Sigmoid colon (tissue), 7 donors: Measurements from ENCODE around the gene SORCS2. TPM values are rescaled to one million over a fixed set of nuclear protein-coding genes. Genes with fewer than 3 reads are reported as not detected.
"Not testable (repeated sequence)": the region's sequence is repeated elsewhere in the genome, so short reads cannot be mapped to it uniquely, and the experiment has no call there.

Experiments used
- DNase-seq: peaks from one replicate; pipeline ENCODE4 v3.0.0-alpha.2; 2019
- H3K27ac ChIP-seq, 4 donors: fragments of 200-600 bp; sonication (generic); one replicate each; pipeline ENCODE4 v1.5.1; 2016 to 2019; ENCODE audit warnings: mild to moderate bottlenecking in 1 of 4
- H3K27me3 ChIP-seq, 3 donors: fragments of 200-600 bp; sonication (generic); one replicate each; pipeline ENCODE4 v1.5.1; 2019; ENCODE audit warnings: mild to moderate bottlenecking in 1 of 3
- H3K36me3 ChIP-seq, 4 donors: fragments of 200-600 bp; sonication (generic); one replicate each; pipeline ENCODE4 v1.5.1; 2016 to 2019
- H3K4me1 ChIP-seq, 4 donors: fragments of 200-600 bp; sonication (generic); one replicate each; pipeline ENCODE4 v1.5.1; 2017 to 2019
- H3K4me3 ChIP-seq, 4 donors: fragments of 200-600 bp; sonication (generic); one replicate each; pipeline ENCODE4 v1.5.1; 2017 to 2019; ENCODE audit warnings: mild to moderate bottlenecking in 2 of 4, moderate library complexity in 1 of 4
- H3K9me3 ChIP-seq, 4 donors: fragments of 200-600 bp in 3 of 4; sonication (generic) in 3 of 4; one replicate each; pipeline versions ENCODE4 v1.5.1 to v1.6.1; 2013 to 2019
- EP300 ChIP-seq, 4 donors: sonication (generic); formaldehyde crosslinking; IDR thresholded peaks; one replicate each; pipeline ENCODE4 v1.6.1; 2017; ENCODE audit warnings: antibody characterized with exemption in 4 of 4
- POLR2A ChIP-seq, 2 donors: fragments of 450-650 bp; IDR thresholded peaks; one replicate each; pipeline ENCODE4 v1.6.1; 2016; ENCODE audit warnings: antibody characterized with exemption in 2 of 2, mild to moderate bottlenecking in 2 of 2, moderate library complexity in 2 of 2
- POLR2AphosphoS5 ChIP-seq, 4 donors: sonication (generic); formaldehyde crosslinking; IDR thresholded peaks; one replicate each; pipeline ENCODE4 v1.6.1; 2017; ENCODE audit warnings: antibody characterized with exemption in 4 of 4
- WGBS, 2 donors: extraction: QIAGEN DNeasy Blood & Tissue Kit; methylation state at CpG; one replicate each; pipeline ENCODE4 v1.1.7; 2013; 5-methylcytosine and 5-hydroxymethylcytosine counted together
- intact Hi-C: fragments of 100-400 bp; cut with DNase I; formaldehyde crosslinking; loops from one replicate; pipeline ENCODE4 v1.15.1; 2023
- polyA plus RNA-seq, 3 donors: library from polyadenylated mRNA; stranded (reverse); fragments of 200-250 nt; gene quantifications; one replicate each; pipeline ENCODE4 v1.2.3, GENCODE V29; 2013
- total RNA-seq, 4 donors: library from RNA; depleted of rRNA; stranded (reverse); fragments of >200 nt; gene quantifications; one replicate each; pipeline ENCODE4 v1.1.0, GENCODE V29; 2016
- TF ChIP-seq, protein P1 (sequence below), 4 experiments: fragments of 450-650 bp in 3 of 4; fragments of 200-600 bp in 1 of 4; IDR thresholded peaks; one replicate each; pipeline ENCODE4 v1.5.1; 2016 to 2019; ENCODE audit warnings: antibody characterized with exemption in 4 of 4, mild to moderate bottlenecking in 3 of 4, moderate library complexity in 2 of 4
- donor health status: healthy with polysubstance abuse.
- donor health status: Bipolar disorder and iron deficiency.
- donor health status: healthy.

Gene SORCS2
- total and polyA plus RNA-seq, 7 donors = 1.8 to 6.4 (median 3.9) TPM; not detected in 2

DNA sequence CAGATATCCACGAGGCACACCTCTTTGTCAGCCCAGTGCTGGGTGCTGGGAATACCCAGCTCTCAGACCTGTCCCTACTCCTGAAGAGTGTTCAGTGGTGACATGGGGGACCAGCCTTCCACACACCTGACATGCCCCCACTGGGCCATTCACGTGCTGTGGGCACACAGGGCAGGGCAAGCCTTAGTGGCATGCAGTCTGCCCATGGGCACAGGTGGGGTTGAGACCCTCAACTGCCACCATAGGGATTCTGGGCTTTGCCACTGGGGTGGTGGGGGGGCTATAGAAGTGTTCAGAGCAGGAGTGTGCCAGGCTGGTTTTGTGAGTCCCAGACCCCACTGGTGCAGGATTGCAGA is 259.1 kb downstream of the SORCS2 start:
- intact Hi-C loops = no loop called here
- Histone ChIP-seq H3K4me1 (no peaks in the 10 kb centered on the region), H3K27me3 (no peaks in the 10 kb centered on the region), H3K9me3 (no peaks in the 10 kb centered on the region), H3K27ac (no peak overlapping the region), H3K4me3 (no peak overlapping the region), H3K36me3 (no peaks in the 10 kb centered on the region)
- DNase-seq = no peak
- no peak for TF ChIP-seq EP300 (IDR thresholded peaks at IDR 0.05)
- TF ChIP-seq POLR2AphosphoS5 (IDR thresholded peaks at IDR 0.05) = no peak
- 29 to 66% methylated on average over 2 of the region's 2 CpGs for WGBS, 2 donors

DNA sequence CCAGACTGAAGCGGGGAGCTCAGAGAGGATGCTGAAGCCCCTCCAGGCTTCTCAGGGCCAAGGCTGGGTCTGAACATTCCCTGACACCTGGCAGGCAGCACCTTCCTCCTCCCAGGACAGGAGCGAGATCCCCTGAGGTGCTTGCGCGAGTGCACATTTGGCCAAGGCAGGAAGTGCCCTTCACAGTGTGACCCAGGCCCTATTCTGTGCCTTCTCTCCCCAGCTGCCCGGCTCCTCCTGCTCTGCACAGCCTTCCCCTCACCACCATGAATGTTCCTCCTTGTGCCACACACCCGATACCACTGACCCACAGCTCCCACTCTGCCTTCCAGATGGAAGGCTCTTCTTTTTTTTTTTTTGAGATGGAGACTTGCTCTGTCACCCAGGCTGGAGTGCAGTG is 259.5 kb downstream of the SORCS2 start:
- Histone ChIP-seq H3K4me1 (no peaks in the 10 kb centered on the region), H3K9me3 (no peaks in the 10 kb centered on the region), H3K27ac (no peak overlapping the region), H3K4me3 (no peak overlapping the region), H3K36me3 (no peaks in the 10 kb centered on the region), H3K27me3 (no peaks in the 10 kb centered on the region)
- DNase-seq = no peak
- intact Hi-C loops = no loop called here
- TF ChIP-seq, protein P1, sequence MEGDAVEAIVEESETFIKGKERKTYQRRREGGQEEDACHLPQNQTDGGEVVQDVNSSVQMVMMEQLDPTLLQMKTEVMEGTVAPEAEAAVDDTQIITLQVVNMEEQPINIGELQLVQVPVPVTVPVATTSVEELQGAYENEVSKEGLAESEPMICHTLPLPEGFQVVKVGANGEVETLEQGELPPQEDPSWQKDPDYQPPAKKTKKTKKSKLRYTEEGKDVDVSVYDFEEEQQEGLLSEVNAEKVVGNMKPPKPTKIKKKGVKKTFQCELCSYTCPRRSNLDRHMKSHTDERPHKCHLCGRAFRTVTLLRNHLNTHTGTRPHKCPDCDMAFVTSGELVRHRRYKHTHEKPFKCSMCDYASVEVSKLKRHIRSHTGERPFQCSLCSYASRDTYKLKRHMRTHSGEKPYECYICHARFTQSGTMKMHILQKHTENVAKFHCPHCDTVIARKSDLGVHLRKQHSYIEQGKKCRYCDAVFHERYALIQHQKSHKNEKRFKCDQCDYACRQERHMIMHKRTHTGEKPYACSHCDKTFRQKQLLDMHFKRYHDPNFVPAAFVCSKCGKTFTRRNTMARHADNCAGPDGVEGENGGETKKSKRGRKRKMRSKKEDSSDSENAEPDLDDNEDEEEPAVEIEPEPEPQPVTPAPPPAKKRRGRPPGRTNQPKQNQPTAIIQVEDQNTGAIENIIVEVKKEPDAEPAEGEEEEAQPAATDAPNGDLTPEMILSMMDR (IDR thresholded peaks at IDR 0.05) = no peak
- TF ChIP-seq POLR2A (IDR thresholded peaks at IDR 0.05) (no peak), POLR2AphosphoS5 (IDR thresholded peaks at IDR 0.05) (no peak)
- WGBS, 2 donors = 79% methylated on average over 6 of the region's 6 CpGs

DNA sequence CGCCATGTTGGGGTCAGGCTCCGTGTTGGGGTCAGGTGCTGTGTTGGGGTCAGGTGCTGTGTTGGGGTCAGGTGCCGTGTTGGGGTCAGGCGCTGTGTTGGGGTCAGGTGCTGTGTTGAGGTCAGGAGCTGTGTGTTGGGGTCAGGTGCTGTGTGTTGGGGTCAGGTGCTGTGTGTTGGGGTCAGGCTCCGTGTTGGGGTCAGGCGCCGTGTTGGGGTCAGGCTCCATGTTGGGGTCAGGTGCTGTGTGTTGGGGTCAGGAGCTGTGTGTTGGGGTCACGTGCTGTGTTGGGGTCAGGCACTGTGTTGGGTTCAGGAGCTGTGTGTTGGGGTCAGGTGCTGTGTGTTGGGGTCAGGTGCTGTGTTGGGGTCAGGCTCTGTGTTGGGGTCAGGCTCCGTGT is 260.5 kb downstream of the SORCS2 start:
- DNase-seq, H3K27me3 ChIP-seq, intact Hi-C loops, H3K4me1 ChIP-seq, H3K36me3 ChIP-seq, H3K4me3 ChIP-seq, H3K9me3 ChIP-seq, H3K27ac ChIP-seq: not testable (repeated sequence)
- 88 to 95% methylated on average over 9 of the region's 9 CpGs for WGBS, 2 donors

GRCh38 chr4:7457201-7458065 is 265.1 kb downstream of the SORCS2 start:
- Histone ChIP-seq H3K36me3 (no peaks in the 10 kb centered on the region), H3K4me3 (no peak overlapping the region), H3K4me1 (peaks cover 0 to 4% (median under 1%) of the 10 kb centered on the region in 4 donors), H3K27ac (no peak overlapping the region), H3K27me3 (no peaks in the 10 kb centered on the region), H3K9me3 (no peaks in the 10 kb centered on the region)
- 82 to 83% methylated on average over 16 of the region's 16 CpGs for WGBS, 2 donors
- intact Hi-C loops = no loop called here
- TF ChIP-seq EP300 (IDR thresholded peaks at IDR 0.05) (no peak), POLR2A (IDR thresholded peaks at IDR 0.05) (no peak), POLR2AphosphoS5 (IDR thresholded peaks at IDR 0.05) (no peak)
- TF ChIP-seq, protein P1 (IDR thresholded peaks at IDR 0.05) = no peak
- no peak for DNase-seq

GRCh38 chr4:7458066-7458425 is 265.7 kb downstream of the SORCS2 start:
- H3K36me3 ChIP-seq = no peaks in the 10 kb centered on the region
- H3K4me1 ChIP-seq = peaks cover 0 to 10% (median 4%) of the 10 kb centered on the region in 4 donors
- no peak for DNase-seq
- H3K27ac ChIP-seq = no peak overlapping the region
- intact Hi-C loops = no loop called here
- 60 to 80% methylated on average over 9 of the region's 9 CpGs for WGBS, 2 donors
- TF ChIP-seq, protein P1 (IDR thresholded peaks at IDR 0.05) = no peak
- no peak for TF ChIP-seq EP300 (IDR thresholded peaks at IDR 0.05)
- no peak for TF ChIP-seq POLR2AphosphoS5 (IDR thresholded peaks at IDR 0.05)
- H3K27me3 ChIP-seq = no peaks in the 10 kb centered on the region
- no peak overlapping the region for H3K4me3 ChIP-seq
- H3K9me3 ChIP-seq = no peaks in the 10 kb centered on the region

DNA sequence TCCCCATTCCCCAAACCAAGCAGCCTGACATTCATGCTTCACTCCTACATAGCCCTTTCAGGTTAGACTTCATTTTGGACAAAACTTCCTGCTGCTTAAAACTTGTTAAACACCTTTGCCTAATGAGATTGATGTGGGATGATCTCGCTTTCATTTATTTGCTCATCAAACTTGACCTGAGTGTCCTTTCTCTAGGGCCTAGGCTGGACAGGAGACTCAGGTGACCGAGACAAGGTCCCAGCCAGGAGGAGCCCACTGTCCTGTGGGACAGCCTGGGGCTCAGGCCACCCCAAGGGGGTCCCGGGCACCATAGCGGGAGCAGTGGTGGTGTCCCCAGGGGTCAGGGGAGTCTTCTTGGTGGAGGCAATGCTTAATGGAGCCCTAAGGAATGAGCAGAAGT is 266.1 kb downstream of the SORCS2 start:
- Histone ChIP-seq H3K36me3 (no peaks in the 10 kb centered on the region), H3K27me3 (no peaks in the 10 kb centered on the region), H3K27ac (no peak overlapping the region), H3K9me3 (no peaks in the 10 kb centered on the region), H3K4me1 (peaks cover 0 to 14% (median 6%) of the 10 kb centered on the region in 4 donors), H3K4me3 (no peak overlapping the region)
- intact Hi-C loops = no loop called here
- no peak for TF ChIP-seq EP300 (IDR thresholded peaks at IDR 0.05)
- TF ChIP-seq, protein P1 (IDR thresholded peaks at IDR 0.05) = no peak
- TF ChIP-seq POLR2A (IDR thresholded peaks at IDR 0.05) = no peak
- no peak for TF ChIP-seq POLR2AphosphoS5 (IDR thresholded peaks at IDR 0.05)
- 83 to 91% methylated on average over 4 of the region's 4 CpGs for WGBS, 2 donors
- no peak for DNase-seq
